Caco-2 (cell line): Measurements from ENCODE around the gene POLR2C. TPM values are rescaled to one million over a fixed set of nuclear protein-coding genes. Genes with fewer than 3 reads are reported as not detected.

Source experiments
- BruUV-seq: library from RNA; stranded (reverse); fragments of 400-500 nt; replicated peaks from 2 replicates; lab custom pipeline; 2021; lab: Mats Ljungman, UMichigan
- CTCF ChIA-PET: fragments of 300-600 bp; sonication (Branson Sonifier 250); formaldehyde crosslinking; loops from one replicate; lab custom pipeline; 2022; ENCODE audit warnings: antibody characterized with exemption; lab: Charles Lee
- POLR2A ChIA-PET: fragments of 300-600 bp; sonication (Branson Sonifier 250); formaldehyde crosslinking; loops from one replicate; lab custom pipeline; 2022; ENCODE audit warnings: antibody characterized with exemption; lab: Charles Lee
- DNase-seq, 2 experiments: peaks; one replicate each; pipeline versions ENCODE4 v3.0.0 to v3.0.0-alpha.2; 2020 to 2022
- H3K27me3 ChIP-seq: replicated peaks from 2 replicates; pipeline ENCODE4 v1.6.0; 2011; ENCODE audit warnings: low read length; ENCODE audit not compliant: control insufficient read depth, insufficient read depth
- H3K36me3 ChIP-seq: 2 replicates; pipeline ENCODE4 v1.5.1; 2011; ENCODE audit warnings: low read length; ENCODE audit not compliant: control insufficient read depth, insufficient read depth
- H3K4me1 ChIP-seq: fragments of 250-450 bp; sonication (Bioruptor Pico); 2 replicates; pipeline ENCODE4 v1.5.1; 2020; ENCODE audit warnings: mild to moderate bottlenecking
- H3K4me3 ChIP-seq: 2 replicates; pipeline ENCODE4 v1.5.1; 2011; ENCODE audit warnings: low read depth, mild to moderate bottlenecking, control low read depth, low read length
- H3K9me3 ChIP-seq: fragments of 250-450 bp; sonication (Bioruptor Pico); 2 replicates; pipeline ENCODE4 v1.5.1; 2020; ENCODE audit warnings: mild to moderate bottlenecking, moderate library complexity
- H3K27ac Mint-ChIP-seq: one replicate; pipeline ENCODE4 v1.8.0; 2022; ENCODE audit warnings: mixed read lengths; ENCODE audit not compliant: unreplicated experiment
- H3K27me3 Mint-ChIP-seq: one replicate; pipeline ENCODE4 v1.8.0; 2022; ENCODE audit warnings: mixed read lengths; ENCODE audit not compliant: insufficient read depth, unreplicated experiment
- H3K36me3 Mint-ChIP-seq: one replicate; pipeline ENCODE4 v1.8.0; 2022; ENCODE audit warnings: mild to moderate bottlenecking, mixed read lengths; ENCODE audit not compliant: insufficient read depth, unreplicated experiment
- H3K4me1 Mint-ChIP-seq: one replicate; pipeline ENCODE4 v1.8.0; 2022; ENCODE audit warnings: low read depth, mixed read lengths; ENCODE audit not compliant: unreplicated experiment
- H3K4me3 Mint-ChIP-seq: one replicate; pipeline ENCODE4 v1.8.0; 2022; ENCODE audit warnings: mild to moderate bottlenecking, moderate library complexity, mixed read lengths; ENCODE audit not compliant: unreplicated experiment
- H3K9me3 Mint-ChIP-seq: one replicate; pipeline ENCODE4 v1.8.0; 2022; ENCODE audit warnings: mixed read lengths; ENCODE audit not compliant: unreplicated experiment
- intact Hi-C: fragments of 100-400 bp; cut with micrococcal nuclease; formaldehyde crosslinking; loops from one replicate; pipeline ENCODE4 v1.10.0; 2022; ENCODE audit not compliant: unreplicated experiment
- total RNA-seq: library from RNA; stranded (reverse); gene quantifications from 2 replicates; pipeline ENCODE4 v1.2.3, GENCODE V29; 2022
- TF ChIP-seq, protein P1 (sequence below), 2 experiments: fragments of 200-600 bp in 1 of 2; IDR thresholded peaks; 1 replicate in 1 of 2; 2 replicates in 1 of 2; pipeline versions ENCODE4 v1.5.1 to v1.8.0; 2011 to 2022; ENCODE audit warnings: antibody characterized with exemption in 1 of 2, control low read depth in 1 of 2, inconsistent platforms in 1 of 2, low read depth in 1 of 2, low read length in 1 of 2, mild to moderate bottlenecking in 1 of 2, moderate library complexity in 1 of 2; ENCODE audit not compliant: insufficient read depth in 1 of 2, severe bottlenecking in 1 of 2, unreplicated experiment in 1 of 2

POLR2C gene
- total RNA-seq, 1 experiment from 2014 or later: 100 TPM

DNA sequence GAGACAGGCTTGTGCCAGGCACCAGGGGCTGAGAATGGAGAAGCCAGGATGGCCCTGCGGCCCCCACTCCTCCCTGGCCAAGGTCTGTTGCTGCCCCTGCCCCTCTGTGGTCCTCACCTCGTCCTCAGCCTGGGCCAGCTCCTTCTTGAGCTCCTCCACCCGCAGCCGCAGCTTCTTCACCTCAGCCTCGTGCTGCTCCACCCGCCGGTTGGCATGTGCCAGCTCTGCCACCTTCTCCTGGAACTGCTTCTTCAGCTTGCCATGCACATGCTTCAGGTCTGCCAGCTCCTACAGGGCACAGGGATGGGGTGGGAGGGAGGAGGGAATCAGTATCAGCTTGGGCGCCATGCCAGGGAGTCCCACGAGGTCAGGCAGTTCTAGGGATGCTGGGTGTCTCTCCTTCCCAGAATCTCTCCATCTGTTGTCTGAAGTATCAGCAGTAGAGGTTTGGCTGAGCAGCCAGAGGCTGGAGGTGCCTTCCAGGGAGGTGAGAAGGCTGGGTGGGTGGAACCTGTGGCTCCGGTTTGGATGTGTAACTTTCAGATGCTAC is 53.8 kb downstream of the POLR2C start:
- H3K4me3 Mint-ChIP-seq: no peak overlapping the region
- no peaks in the 10 kb centered on the region for H3K9me3 Mint-ChIP-seq
- H3K27me3 ChIP-seq: no peaks in the 10 kb centered on the region
- intact Hi-C loops: no loop called here
- CTCF ChIA-PET: interaction anchor here (2.8 kb wide), 1 partner anchor 54 kb away, joined by 10 read pairs; the partner anchor contains the start of gene POLR2C
- H3K36me3 ChIP-seq: no peaks in the 10 kb centered on the region; the same call in 1 of the 2 replicates
- H3K4me3 ChIP-seq: no peak overlapping the region
- DNase-seq: no peak
- no peaks in the 10 kb centered on the region for H3K9me3 ChIP-seq
- H3K27ac Mint-ChIP-seq: no peak overlapping the region
- H3K36me3 Mint-ChIP-seq: peaks cover 8% of the 10 kb centered on the region
- POLR2A ChIA-PET: no interaction called here
- no peaks in the 10 kb centered on the region for H3K27me3 Mint-ChIP-seq
- no TSS peak for BruUV-seq
- peaks cover 26% of the 10 kb centered on the region for H3K4me1 ChIP-seq
- TF ChIP-seq, protein P1, sequence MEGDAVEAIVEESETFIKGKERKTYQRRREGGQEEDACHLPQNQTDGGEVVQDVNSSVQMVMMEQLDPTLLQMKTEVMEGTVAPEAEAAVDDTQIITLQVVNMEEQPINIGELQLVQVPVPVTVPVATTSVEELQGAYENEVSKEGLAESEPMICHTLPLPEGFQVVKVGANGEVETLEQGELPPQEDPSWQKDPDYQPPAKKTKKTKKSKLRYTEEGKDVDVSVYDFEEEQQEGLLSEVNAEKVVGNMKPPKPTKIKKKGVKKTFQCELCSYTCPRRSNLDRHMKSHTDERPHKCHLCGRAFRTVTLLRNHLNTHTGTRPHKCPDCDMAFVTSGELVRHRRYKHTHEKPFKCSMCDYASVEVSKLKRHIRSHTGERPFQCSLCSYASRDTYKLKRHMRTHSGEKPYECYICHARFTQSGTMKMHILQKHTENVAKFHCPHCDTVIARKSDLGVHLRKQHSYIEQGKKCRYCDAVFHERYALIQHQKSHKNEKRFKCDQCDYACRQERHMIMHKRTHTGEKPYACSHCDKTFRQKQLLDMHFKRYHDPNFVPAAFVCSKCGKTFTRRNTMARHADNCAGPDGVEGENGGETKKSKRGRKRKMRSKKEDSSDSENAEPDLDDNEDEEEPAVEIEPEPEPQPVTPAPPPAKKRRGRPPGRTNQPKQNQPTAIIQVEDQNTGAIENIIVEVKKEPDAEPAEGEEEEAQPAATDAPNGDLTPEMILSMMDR (IDR thresholded peaks at IDR 0.05; ENCODE audit: insufficient read depth in 1 of 2, low read depth in 1 of 2, low read length in 1 of 2, severe bottlenecking in 1 of 2, unreplicated experiment in 1 of 2): no peak
- H3K4me1 Mint-ChIP-seq: peaks cover 19% of the 10 kb centered on the region

DNA sequence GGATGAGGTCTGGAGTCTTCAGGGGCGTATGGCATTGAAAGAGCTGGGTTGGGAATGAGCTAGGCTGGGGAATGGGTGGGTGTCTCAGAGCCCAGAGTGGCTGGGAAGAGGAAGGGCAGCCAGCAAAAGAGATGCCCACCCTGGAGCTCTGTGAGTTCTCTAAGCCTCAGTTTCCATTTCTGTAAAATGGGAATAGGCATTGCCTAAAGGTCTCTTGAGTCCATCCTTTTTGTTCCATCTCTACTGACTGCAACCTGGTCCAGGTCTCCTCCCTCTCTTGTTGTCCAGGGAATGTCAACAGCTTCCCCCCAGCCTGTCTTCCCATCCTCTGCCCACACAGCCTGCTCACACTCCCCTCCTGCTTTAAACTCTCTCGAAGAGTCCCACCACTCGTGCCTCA is 54.3 kb downstream of the POLR2C start:
- CTCF ChIA-PET: interaction anchor here (0.5 to 2.8 kb wide), 3 partner anchors 42 to 174 kb away, joined by 3 to 10 read pairs (median 6); partner anchors contain the start of gene POLR2C
- no peaks in the 10 kb centered on the region for H3K9me3 Mint-ChIP-seq
- TF ChIP-seq, protein P1 (IDR thresholded peaks at IDR 0.05; ENCODE audit: insufficient read depth in 1 of 2, low read depth in 1 of 2, low read length in 1 of 2, severe bottlenecking in 1 of 2, unreplicated experiment in 1 of 2): no peak

DNA sequence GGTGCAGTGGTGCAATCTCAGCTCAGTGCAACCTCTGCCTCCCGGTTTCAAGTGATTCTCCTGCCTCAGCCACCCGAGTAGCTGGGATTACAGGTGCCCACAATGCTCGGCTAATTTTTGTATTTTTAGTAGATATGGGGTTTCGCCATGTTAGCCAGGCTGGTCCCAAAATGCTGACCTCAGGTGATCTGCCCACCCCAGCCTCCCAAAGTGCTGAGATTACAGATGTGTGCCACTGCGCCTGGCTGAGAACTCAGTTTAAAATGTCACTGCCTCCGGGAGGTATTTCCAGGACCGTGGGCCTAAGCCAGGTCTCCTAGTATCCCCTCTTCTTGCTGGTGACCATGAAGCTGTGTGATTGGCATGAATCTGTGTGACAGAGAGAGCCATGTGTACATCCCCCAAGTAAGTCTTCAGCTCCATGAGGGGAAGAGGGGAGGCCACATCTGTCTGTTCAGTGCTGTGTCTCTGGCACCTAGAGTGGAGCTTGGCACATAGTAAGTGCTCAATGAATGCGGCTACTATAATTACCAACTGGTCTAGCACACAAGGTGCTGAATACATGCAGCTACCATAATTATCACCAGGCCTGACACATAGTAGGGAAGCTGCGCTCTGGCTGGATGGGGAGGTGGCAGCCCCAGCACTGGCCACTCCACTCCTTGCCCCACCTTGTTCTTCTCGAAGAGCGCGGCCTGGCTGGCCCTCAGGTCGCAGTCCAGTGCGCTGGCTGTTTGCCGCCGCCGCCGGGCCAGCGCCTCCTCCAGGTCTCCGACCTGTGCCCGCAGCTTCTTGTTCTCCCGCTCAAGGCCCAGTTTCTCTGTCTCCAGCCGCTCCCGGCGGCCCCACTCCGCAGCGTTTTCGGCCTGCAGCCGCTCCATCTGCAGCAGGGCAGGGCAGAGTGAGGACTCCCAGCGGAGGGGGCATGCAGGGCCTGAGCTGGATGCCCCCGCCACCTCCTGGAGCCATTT is 55.2 kb downstream of the POLR2C start:
- no TSS peak for BruUV-seq
- Mint-ChIP-seq H3K27me3 (no peaks in the 10 kb centered on the region), H3K4me3 (no peak overlapping the region), H3K36me3 (peaks cover 8% of the 10 kb centered on the region), H3K27ac (no peak overlapping the region), H3K9me3 (no peaks in the 10 kb centered on the region), H3K4me1 (peaks cover 19% of the 10 kb centered on the region)
- intact Hi-C loops: no loop called here
- H3K4me3 ChIP-seq: no peak overlapping the region
- DNase-seq: no peak
- ChIA-PET POLR2A (interaction anchor here (0.7 kb wide), 1 partner anchor 38 kb away, joined by 4 read pairs; no protein-coding TSS in a partner anchor), CTCF (interaction anchor here (1.2 to 2.8 kb wide), 4 partner anchors 11 to 55 kb away, joined by 3 to 17 read pairs (median 6); partner anchors contain the start of genes DOK4 and POLR2C)
- H3K27me3 ChIP-seq: no peaks in the 10 kb centered on the region
- H3K4me1 ChIP-seq: peaks cover 26% of the 10 kb centered on the region
- H3K9me3 ChIP-seq: no peaks in the 10 kb centered on the region
- no peaks in the 10 kb centered on the region; the same call in 1 of the 2 replicates for H3K36me3 ChIP-seq
- TF ChIP-seq, protein P1 (IDR thresholded peaks at IDR 0.05; ENCODE audit: insufficient read depth in 1 of 2, low read depth in 1 of 2, low read length in 1 of 2, severe bottlenecking in 1 of 2, unreplicated experiment in 1 of 2): no peak

More for the DNA sequence above, 54.3 kb downstream of the POLR2C start:
- no peak overlapping the region for H3K4me3 Mint-ChIP-seq
- no TSS peak for BruUV-seq
- Histone ChIP-seq H3K4me3 (no peak overlapping the region), H3K36me3 (no peaks in the 10 kb centered on the region; the same call in 1 of the 2 replicates), H3K4me1 (peaks cover 26% of the 10 kb centered on the region), H3K27me3 (no peaks in the 10 kb centered on the region), H3K9me3 (no peaks in the 10 kb centered on the region)
- no peak for DNase-seq
- H3K4me1 Mint-ChIP-seq: peaks cover 19% of the 10 kb centered on the region
- no peak overlapping the region for H3K27ac Mint-ChIP-seq
- intact Hi-C loops: no loop called here
- POLR2A ChIA-PET: no interaction called here
- peaks cover 8% of the 10 kb centered on the region for H3K36me3 Mint-ChIP-seq
- H3K27me3 Mint-ChIP-seq: no peaks in the 10 kb centered on the region
